GM18873 (cell line): ENCODE measurements around the gene MSANTD7.
"Not testable (repeated sequence)": the region's sequence is repeated elsewhere in the genome, so short reads cannot be mapped to it uniquely, and the experiment has no call there.

ENCODE experiments used
- ATAC-seq: cut with Tn5 transposase; IDR thresholded peaks from one replicate; pipeline ENCODE4 v1.9.1; 2021; ENCODE audit warnings: mild to moderate bottlenecking, moderate library complexity, moderate number of reproducible peaks; ENCODE audit not compliant: unreplicated experiment, low FRiP score

MSANTD7 gene

DNA sequence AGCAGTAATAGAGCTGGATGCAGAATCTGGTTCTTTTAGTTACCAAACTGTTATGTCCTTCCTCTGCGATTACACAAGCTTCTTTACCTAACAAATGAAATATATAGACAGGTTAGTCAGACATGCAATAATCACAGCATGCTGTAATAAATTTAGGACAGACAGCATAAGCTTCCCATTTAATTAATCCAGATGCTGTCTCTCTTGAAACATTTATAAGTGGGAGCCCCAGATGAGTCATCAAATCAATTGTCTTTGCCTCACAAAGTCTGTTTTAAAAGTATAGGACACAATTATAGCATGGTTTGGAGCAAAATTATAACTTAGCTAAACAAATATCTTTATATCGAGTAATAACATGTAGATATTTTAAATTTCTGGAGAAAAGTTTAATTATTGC, 1.9 kb upstream of the MSANTD7 start:
- ATAC-seq = no peak

DNA sequence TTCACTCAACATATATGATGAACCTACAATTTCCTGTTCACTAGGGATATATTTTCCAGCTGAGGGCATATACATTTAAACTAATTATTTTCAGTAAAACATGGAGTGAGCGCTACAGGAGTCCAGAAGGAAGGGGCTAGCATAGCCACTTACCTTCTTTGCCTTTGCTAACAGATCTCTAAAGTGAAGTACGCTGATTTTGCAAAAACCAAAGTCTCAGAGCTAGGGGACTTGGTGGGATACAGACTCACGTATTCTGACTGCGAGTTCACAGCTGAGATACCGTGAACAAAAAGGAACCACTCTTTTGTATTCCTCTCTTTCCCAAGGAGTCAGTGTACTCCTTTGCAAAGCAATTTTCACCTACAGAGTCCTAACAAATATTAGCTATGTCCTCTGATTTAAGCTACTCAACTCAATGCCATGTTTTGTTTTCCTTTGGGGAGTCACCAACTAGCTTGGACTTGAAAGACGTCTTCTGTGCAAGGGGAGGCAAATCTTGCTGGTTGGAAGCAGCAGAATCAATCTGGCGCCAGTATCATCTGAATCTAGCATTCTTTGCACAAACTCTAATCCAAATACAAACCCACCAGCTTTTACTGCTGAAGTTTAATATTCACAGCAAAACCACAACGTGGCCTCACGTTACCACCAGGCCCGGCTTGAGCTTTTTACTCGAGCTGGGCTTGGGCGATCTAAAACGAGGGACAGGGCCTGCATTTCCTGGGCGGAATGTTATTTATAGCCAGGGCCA, 926 bp upstream of the MSANTD7 start:
- no peak for ATAC-seq

DNA sequence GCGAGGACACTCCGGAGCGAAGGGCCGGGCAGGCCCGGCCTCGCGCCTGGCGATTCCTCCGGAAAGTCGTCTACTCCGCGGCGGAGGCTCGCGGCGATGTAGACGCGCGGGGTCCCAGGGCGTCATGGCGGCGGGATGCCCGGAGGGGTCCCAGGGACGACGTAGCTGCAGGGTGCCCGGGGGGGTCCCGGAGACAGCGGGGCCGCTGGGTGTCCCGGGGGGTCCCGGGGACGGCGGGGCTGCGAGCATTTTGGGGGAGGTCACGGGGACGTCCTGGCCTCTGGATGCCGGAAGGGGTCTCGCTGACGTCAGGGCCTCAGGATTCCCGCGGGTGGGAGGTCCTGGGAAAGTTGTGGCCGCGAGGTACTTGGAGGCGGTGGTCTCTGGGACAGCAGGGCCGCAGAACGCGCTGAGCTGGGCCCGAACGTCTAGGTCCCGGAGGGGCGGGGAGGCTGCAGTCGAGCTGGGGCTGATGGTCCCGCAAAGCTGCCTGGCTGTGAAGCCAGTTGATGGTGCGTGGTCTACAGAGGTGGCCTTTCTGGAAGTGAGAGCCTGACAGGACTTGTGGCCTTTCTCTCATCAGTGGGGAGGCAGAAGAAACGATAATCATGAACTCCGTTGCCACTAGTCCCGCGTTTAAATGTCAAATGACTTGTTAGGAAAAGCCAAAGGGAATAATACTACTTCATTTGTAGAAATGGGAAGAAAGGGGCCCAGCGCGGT, 637 bp downstream of the MSANTD7 start:
- no peak for ATAC-seq

DNA sequence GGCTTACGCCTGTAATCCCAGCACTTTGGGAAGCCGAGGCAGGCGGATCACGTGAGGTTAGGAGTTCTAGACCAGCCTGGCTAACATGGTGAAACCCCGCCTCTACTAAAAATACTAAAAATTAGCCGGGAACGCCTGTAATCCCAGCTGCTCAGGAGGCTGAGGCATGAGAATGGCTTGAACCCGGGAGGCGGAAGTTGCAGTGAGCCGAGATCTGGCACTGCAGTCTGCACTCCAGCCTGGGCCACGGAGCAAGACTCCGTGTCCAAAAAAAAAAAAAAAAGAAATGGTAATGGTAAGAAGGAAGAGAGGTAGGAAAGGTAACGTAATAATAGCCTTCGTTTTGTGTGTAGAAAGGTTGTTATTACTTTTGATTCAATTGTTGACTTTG, 1.2 kb downstream of the MSANTD7 start:
- ATAC-seq = no peak

DNA sequence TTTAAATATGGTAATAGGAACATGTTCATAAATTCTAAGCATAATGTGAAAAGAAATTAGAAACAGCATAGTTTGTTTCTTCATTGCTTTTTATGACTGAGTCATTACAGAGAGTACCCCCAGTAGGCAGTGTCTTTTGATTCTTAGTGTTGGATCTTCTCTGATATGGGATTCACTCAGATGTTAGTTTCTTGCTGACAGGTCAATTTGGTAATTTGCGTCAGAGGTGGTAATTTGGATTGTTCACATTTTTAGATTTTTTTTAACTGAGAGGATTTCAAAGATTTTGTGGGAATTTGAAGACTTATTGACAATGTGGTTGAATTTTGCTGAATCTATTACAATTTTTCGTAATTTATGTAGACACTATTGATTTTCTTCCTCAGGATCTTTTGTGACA, 2.1 kb downstream of the MSANTD7 start:
- no peak for ATAC-seq

DNA sequence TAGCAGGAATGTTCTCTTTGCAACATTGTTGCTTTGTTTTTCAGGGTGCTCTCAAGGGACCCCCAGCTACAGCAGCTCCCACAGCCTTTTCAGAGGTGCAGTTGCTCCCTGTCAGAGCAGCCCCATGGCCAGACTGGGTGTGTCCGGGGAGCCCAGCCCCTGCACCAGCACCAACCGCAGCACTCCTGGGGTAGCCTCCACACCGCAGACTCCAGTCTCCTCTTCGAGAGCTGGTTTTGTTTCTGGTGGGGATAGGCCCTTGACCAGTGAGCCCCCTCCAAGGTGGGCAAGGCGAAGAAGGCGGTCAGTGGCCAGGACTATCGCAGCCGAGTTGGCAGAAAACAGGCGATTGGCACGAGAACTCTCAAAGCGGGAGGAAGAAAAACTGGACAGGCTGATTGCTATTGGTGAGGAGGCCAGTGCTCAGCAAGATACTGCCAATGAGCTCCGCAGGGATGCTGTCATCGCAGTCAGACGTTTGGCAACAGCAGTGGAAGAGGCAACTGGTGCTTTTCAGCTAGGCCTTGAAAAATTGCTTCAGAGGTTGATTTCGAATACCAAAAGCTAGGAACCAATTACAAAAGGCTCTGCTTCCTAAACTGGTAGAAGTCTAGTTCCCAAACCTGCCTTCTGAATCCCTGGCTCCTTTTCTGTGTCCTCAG, 5.4 kb downstream of the MSANTD7 start:
- ATAC-seq = no peak

DNA sequence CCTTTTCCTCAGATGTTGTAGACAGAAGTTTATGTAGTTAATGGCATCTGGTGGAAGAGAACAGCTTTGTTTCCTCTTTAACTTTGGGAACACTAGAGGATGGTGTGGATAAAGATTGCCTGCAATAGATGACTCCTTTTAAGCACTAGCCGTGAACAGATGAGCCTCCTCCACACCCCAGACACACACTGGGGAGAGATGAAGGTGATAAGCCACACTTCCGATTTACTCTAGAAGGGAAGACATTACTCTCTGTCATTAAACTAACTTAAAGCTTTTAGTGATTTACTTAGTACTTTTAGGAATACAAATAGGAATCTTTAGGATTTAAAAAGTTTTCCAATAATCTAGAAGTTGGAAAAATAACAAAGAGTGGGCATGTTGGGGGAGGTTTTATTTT, 6.8 kb downstream of the MSANTD7 start:
- ATAC-seq = no peak

DNA sequence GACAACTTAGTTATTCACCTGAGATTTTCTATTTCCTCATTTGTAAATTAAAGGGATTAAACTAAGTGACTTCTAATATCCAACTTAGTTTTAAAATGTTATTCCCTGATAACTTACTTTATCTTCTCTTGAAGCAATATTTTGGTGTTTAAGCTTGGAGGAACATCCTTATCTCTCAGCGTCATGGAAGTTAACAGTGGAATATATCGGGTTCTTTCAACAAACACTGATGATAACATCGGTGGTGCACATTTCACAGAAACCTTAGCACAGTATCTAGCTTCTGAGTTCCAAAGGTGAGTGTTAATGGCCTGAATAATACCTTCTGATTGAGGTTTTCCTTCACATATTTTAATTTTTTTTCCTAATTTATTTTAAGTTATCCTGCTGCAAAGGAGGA, 14.1 kb downstream of the MSANTD7 start:
- ATAC-seq = no peak

DNA sequence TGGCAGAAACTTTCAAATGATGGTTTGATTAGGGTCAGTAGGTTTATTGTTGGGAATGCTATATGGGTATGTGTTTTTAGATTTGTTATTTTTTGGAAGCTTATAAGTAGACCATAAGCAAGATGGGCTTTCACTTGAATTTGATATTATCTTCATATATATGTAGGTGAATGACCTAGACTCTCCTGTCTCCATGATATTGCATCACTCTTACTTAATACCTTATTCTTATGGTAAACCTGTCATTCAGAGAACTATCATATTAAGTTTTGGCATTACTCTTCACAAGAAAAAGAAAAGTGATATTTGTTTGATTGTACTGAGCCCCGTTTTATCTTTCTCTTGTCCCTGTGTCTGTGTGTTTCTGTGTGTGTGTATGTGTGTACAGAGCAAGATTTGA, 17.3 kb downstream of the MSANTD7 start:
- no peak for ATAC-seq

DNA sequence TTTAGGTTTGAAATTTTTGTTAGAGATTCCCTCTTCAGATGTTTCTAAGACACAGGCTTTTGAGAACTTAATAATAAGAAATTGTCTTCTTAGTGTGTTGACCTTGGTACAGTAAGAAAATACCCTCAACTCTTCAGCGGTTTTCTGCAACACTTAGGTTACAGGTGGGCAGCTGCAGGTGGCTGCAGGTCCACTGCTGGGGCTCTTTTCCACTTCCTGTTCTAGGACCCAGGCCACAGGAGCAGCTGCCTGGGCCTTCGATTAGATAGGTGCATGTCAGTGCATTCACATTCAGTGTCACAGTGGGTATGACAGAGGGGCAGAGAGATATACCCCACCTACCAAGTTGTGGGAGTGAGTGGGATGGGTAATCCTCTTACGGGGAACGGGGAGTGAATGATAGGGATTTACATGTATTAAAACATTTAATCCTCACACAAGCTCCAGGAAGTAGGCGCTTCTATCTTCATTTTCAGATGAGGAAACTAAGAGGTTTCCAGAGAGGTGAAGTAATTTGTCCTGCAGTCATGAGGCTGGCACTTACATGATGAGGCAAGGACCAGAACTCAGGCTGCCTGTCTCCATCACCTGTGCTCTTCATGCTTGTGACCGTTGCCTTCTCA, 20.3 kb downstream of the MSANTD7 start:
- no peak for ATAC-seq

DNA sequence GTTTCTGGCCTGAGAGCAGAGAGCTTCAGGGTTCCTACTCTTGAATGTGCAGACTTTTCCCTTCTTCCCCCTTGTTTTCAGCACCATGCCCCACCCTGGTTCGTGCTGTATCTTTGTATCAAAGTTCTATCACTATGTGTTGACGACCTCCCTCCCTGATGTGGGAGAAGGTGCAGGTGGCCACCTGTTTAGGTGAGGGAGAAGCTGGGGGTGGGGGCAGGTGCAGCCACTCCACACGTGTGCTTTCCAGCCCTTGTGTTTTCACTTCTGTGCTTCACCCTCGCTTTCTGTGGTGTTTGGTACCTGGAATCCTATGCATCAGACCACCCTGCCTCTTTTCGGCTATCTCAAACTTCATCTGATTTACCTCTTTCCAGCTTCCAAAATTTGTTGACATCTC, 20.9 kb downstream of the MSANTD7 start:
- no peak for ATAC-seq

DNA sequence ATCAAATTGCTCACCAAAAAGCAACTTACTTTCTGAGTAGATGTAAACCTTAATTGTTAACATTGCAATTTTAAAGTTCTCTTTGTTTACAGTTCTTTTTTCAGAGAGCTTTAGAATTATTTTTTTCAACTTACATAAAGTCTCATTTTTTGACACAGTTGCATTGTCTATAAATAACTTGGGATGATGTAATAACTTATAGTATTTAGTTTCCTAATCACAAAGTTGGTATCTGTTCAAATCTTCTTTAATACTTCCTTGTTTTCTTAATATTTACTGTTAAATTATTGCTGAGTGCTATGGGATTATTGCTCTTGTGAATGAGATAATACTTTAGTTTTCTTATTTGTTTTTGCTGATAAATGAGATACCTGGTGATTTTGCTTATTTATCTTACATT, 21.7 kb downstream of the MSANTD7 start:
- ATAC-seq = no peak

DNA sequence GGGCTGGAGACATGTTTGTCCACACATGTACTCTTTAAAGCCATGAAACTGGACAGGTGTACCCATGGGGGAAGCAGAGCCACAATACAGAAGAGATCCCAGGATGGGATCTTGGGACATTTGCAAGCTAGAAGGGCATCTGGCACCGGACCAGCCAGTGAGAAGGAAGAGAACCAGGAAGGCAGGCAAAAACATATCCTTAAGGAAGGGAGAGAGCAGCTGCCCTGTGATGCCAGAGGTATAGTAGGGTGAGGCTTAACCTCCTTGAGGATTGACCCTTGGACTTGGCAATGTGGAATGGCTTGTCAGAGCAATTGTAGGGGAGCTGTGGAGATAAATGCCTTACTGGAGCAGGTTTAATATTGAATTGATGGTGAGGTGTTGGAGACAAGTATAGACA, 22.7 kb downstream of the MSANTD7 start:
- ATAC-seq = no peak

DNA sequence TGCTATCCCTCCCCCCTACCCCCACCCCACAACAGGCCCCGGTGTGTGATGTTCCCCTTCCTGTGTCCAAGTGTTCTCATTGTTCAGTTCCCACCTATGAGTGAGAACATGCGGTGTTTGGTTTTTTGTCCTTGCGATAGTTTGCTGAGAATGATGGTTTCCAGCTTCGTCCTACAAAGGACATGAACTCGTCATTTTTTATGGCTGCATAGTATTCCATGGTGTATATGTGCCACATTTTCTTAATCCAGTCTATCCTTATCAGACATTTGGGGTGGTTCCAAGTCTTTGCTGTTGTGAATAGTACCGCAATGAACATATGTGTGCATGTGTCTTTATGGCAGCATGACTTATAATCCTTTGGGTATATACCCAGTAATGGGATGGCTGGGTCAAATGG, 26.4 kb downstream of the MSANTD7 start:
- ATAC-seq = not testable (repeated sequence)

DNA sequence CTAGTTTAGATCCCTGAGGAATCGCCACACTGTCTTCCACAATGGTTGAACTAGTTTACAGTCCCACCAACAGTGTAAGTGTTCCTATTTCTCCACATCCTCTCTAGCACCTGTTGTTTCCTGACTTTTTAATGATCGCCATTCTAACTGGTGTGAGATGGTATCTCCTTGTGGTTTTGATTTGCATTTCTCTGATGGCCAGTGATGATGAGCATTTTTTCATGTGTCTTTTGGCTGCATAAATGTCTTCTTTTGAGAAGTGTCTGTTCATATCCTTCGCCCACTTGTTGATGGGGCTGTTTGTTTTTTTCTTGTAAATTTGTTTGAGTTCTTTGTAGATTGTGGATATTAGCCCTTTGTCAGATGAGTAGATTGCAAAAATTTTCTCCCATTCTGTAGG, 26.8 kb downstream of the MSANTD7 start:
- not testable (repeated sequence) for ATAC-seq

DNA sequence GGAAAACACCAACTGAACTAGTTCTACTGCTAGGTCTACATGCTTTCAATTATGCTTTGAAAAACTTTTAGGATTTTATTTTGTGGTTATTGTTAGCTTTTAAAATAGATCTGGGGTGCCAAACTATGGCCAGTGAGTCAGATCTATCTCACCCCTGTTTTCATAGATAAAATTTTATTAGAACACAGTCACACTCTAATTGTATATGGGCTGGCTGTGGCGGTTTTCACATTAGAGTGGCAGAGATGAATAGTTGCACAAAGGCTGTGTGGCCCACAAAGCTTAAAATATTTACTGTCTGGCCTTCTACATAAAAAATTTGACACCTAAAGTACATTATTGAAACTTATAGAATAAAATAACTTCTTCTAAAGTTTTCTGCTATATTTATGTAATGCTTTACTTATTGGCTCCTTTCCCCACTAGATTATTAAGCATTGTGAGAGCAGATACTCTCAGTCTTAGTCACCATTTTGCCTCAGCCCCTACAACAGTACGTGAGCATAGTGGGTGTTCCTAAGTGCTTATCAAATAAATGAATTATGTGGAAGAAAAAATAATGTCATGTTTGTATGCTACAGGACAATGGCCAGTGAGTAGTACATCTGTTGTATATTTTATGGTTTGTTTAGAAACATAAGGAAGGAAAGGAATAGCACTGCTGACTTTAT, 35.1 kb downstream of the MSANTD7 start:
- ATAC-seq = no peak

DNA sequence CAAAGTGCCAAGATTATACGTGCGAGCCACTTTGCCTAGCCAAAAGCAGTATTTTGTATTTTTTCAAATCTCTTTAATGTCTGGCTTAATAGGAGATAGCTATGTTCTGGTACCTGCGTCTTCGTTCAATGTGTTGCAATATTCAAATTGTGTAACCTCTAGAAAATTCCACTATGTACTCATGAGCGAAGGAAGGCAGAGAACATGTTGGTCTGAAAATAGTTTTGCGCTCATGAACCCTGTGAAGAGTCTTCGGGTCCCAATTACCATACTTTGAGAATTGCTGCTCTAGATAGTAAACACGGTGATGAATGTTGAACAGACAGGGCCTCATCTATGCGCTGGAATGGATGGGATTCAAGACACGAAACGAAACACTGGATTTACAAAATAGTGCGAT, 37.8 kb downstream of the MSANTD7 start:
- no peak for ATAC-seq

DNA sequence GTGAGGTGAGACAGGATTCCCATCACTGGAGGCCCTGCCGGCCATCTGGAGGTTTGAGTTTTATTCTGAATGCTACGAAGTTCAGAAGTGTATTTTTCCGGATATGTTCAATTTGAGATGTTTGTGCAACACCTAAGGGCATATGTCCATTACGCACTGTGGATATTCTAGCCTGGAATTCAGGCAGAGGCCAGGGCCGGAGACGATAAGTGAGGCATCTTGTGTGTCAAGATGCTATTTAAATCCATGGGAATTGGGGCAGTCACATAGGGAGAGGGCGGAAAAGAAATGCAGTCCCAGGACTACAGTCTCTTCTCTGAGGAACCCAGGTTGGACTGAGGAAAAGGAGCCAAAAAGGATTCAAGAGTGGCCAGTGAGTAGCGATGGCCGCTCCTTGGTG, 38.7 kb downstream of the MSANTD7 start:
- no peak for ATAC-seq

DNA sequence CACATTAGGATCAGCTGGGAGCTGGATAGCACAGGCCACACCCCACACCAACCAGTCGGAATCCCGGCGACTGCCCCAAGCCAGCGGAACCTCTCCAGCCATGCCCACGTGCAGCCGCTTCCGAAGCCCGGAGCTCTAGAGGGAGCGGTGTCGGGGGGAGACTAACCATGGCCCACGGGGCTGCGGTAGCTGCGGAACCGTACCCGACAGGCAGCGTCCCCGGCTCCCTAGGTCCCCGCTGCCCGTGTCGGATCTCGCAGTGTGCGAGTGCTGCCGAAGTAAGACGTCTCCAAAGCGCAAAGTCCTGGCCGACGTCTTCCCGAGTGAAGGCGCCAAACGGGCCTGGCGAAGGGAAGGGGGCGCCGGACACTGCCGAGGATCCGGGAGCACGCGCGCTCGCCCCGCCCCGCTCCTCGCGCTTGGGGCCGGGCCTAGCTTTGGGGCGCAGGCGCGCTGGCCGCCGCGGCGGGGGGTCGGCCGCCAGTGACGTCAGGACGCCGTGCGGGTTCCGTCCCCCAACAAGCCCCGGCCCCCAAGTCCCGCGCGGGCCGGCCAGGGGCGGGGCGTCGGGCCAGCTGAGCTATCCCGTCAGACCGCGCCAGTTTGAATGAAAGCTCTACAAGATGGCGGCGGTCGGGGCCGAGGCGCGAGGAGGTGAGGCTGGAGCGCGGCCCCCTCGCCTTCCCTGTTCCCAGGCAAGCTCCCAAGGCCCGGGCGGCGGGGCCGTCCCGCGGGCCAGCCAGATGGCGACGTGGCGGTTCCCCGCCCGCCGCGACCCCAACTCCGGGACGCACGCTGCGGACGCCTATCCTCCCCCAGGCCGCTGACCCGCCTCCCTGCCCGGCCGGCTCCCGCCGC, 40.4 kb downstream of the MSANTD7 start, which contains the start of gene SUV39H2:
SUV39H2 (plus strand) TSS at position 601 of the 858 bp plus-strand sequence; CDS start at position 624, 23 bp downstream.
- peak; percentile 86 for ATAC-seq
